Stimulated activated CD8-positive, alpha-beta memory T cell treated with anti-CD3 and anti-CD28 coated beads, Interleukin-2, amount 100 ng/mL, for 48 hours (primary cell): ENCODE measurements around the gene DIAPH2.

Experiments used
- DNase-seq, 2 donors: peaks; one replicate each; pipeline ENCODE4 v3.0.0-alpha.2; 2020; ENCODE audit warnings: low read depth in 2 of 2

DIAPH2 gene

DNA sequence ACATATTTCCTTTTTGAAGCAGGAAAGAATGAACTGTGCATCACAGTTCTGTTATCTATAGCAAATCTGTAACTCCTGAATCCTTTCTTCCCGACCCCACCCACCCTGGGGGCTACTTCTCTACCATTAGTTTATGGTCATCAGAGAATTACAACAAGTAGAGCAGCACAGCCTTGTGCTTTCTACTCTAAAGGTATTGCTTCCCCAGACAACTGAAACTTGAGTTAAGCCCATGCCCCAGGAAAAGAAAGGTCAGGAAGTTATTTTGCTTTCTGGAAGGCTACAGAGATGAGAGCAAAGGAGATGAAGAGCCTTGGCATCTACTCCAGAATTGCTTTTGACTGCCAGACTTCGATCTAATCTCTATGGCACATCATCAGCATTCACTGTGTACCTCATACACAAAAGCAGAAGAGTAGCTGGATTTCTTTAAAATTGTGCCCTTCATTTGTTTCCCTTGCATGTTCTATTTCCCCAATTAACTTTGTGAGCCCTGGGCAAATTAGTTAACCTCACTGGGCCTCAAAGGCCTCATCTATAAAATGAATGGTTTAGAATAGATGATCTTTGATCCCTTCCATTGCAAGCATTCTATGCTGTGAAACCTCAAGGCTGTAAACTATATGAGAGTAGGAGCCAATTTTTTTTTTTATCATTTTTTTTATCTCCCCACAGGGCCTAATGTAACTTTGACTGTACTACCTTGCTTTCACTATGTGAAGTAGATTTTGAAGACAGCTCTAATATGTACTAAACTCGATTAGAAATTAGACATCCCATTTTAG, 794.7 kb downstream of the DIAPH2 start:
- no peak for DNase-seq

GRCh38 chrX:97481228-97481627, 796.6 kb downstream of the DIAPH2 start:
- DNase-seq = no peak

- no peak for DNase-seq
These were observed 798.1 kb downstream of the DIAPH2 start for GRCh38 chrX:97482666-97483300.

GRCh38 chrX:97490656-97491055, 806.0 kb downstream of the DIAPH2 start:
- no peak for DNase-seq

DNA sequence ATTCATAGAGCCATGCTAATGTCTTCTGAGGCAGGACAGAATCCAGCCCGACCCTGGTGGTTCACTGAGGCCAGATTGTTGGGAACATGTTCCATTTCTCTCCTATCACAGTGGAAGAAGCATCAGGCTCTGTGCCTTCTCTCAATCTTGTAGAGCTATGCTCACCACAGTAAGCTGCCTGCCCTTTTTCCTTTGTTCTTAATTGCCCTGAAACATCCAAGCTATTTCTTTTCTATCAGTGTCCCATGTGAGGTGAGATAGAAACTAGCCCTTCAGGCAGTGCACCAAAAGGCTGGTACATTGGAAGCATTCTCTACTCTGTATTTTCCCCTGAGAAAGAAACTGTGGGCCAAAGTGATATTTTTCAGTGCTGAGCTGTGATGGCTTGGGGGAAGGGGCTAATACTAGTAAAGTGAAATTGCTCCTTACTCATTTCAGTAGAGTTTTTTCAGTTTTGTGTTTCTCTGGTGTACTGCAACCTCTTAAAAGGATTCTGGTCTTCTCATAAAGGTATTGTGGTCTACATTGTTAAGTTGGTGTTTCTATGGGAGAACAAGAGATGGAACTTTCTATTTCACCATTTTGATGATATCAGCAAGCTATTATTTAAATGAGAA, 810.2 kb downstream of the DIAPH2 start:
- DNase-seq = no peak

DNA sequence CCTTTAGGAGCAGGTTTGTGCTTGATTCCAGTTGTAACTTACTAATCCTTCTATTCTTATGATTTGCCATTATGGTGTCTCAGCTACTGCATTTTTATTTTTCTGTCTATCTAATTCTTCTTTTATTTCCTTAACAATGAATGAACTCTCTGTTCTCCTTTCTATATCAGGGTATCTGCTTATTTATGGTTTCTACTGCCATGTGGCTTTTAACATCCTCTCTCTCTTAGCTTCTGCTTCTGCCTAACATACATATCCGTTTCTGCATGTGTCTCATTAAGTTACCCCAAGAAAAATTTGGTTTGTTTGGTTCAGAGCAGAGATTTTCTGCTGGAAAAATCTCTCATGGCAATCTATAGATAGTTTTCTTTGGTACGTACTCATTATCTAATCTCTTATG, 813.5 kb downstream of the DIAPH2 start:
- DNase-seq = no peak

GRCh38 chrX:97504431-97504830, 819.8 kb downstream of the DIAPH2 start:
- no peak for DNase-seq

DNA sequence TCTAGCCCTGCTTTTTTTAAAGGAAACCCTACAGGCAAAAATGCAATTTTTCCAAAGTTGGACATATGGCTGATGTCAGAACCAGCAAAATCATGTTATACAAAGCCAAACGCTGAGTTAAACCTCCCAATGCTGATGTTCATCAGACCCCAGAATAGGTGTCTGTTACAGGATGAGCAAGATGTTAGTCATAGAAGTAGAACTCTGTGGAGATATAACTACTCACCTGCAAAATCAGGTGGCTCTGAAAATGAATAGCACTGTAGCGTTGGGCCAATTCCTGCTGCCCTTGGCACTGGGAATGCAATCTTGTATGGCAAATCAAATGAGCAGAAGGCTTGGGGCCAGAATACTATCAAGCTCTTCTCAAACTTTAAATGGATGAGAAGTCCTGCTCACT, 833.1 kb downstream of the DIAPH2 start:
- no peak for DNase-seq

DNA sequence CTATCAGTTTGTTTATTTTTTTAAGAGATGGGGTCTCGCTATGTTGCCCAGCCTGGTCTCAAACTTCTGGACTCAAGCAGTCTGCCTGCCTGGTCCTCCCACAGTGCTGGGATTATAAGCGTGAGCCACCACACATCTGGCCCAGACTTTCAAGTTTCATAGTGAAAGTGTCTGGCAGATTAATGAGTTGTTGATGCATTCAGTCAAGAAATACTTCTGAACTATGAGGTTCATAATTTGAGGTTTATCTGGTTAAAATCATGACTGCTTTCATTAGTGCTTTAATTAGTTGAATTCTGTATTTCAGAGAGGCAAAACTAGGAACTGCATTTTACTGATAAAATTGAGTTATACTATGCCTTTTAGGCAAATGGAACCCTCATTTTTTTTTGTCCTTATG, 837.7 kb downstream of the DIAPH2 start:
- DNase-seq = no peak

GRCh38 chrX:97524340-97524739, 839.7 kb downstream of the DIAPH2 start:
- DNase-seq = no peak

GRCh38 chrX:97524997-97525396, 840.4 kb downstream of the DIAPH2 start:
- no peak for DNase-seq

- no peak for DNase-seq
These were observed 841.3 kb downstream of the DIAPH2 start for GRCh38 chrX:97525981-97526380.

DNA sequence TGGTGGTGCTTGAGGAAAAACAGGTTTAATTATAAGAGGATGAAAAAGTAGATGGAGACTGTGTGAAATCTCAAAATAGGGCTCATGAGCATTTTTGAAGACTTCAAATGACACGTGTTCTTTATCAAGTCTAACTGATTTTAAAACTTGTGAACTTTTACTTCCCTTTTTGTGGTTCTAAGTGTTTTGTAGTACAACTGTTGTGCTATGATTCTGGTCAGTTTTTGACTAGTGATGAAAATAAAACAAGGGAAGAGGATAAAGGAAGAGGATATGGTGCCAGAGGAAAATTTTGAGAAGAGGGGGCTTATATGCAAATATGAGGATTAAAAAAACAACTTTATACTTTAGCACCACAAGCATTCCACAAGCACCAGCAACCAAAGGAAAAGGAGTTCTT, 843.1 kb downstream of the DIAPH2 start:
- no peak for DNase-seq

- no peak for DNase-seq
These were observed 845.0 kb downstream of the DIAPH2 start for GRCh38 chrX:97529536-97530200.

- DNase-seq = no peak
These were observed 847.2 kb downstream of the DIAPH2 start for GRCh38 chrX:97531825-97532224.

DNA sequence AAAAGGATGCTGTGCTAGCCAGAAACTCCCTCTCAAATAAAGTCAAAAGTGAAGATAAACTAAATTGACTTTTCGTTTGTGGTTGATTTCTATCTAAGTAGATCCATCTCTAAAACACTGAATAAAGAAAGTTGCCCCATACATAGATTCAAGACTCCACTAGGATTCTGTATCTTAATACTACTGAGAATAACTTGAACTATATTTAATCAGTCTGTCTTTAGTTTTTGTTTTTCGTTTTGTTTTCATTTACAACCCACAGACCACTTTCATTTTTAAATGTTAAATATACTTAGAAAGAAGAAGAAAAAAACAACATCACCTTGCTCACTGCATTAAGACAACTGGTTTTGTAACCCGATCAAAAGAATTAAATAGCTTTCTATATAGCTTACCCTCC, 854.1 kb downstream of the DIAPH2 start:
- no peak for DNase-seq

DNA sequence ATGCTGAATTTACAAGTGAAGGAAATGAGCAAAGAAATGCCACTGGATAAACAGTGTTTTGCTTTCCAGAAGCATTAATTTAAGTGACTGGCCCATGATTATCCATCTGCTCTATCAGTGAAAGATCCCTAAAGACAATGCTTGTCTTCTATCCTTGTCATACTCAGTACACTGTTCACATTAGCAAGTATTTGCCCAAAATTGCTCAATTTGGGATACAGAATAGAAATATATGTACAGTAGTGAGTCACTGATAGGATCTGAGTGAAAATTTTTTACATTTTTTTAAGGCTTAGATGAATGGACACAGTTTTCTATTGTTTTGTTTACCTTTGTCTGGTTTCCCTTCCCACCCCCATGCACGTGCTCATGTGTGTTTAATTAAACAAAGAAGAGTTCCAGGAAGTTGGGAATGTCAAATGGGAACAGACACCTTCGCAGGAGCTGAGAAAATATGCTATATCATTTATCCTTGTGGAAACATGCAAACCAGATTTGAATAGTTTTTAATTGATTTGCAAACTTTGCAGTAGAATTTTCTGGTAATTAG, 855.4 kb downstream of the DIAPH2 start:
- no peak for DNase-seq

- DNase-seq = no peak
These were observed 863.4 kb downstream of the DIAPH2 start for GRCh38 chrX:97547877-97548578.

- no peak for DNase-seq
These were observed 867.2 kb downstream of the DIAPH2 start for GRCh38 chrX:97551821-97552220.

DNA sequence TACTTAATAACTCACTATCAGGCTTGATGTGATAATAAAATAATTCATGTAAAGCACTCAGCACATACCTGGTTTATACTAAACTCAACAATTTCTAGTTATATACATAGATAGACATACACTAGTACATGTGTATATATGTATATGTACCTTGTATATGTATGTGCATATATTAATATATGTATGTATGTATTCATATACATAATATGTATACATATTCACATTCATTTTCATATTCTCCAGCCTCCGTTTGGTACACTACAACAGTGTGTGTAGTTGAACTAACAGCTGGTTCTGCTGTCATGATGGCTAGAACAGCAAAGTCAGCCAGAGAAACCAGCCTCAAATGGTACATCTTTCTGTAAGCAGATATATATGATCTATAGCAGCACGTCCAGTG, 869.2 kb downstream of the DIAPH2 start:
- no peak for DNase-seq

DNA sequence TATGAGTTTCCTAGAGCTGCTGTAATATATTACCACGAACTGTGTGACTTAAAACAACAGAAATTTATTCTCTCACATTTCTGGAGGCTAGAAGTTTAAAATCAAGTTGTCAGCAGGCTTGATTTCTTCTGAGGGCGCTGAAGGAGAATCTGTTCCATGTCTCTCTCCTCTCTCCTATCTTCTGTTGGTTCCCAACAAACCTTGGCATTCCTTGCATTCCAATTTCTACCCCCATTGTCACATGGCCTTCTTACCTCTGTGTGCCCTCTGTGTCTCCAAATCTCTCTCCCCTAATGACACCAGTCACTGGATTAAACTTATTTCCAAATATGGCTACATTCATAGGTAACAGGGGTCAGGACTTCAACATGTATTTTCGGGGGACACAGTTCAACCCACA, 871.7 kb downstream of the DIAPH2 start:
- DNase-seq = no peak
